GM12864 (cell line): ENCODE measurements around the gene CELF5.
"Not testable (repeated sequence)": the region's sequence is repeated elsewhere in the genome, so short reads cannot be mapped to it uniquely, and the experiment has no call there.

Experiments used
- DNase-seq: peaks from one replicate; pipeline ENCODE4 v3.0.0-alpha.2; 2011; ENCODE audit warnings: low read depth
- H3K4me3 ChIP-seq: 2 replicates; pipeline ENCODE4 v1.5.1; 2011; ENCODE audit warnings: mild to moderate bottlenecking, low read depth, low read length, control low read depth
- CTCF ChIP-seq: IDR thresholded peaks from 2 replicates; pipeline ENCODE4 v1.5.1; 2011; ENCODE audit warnings: low read depth, mild to moderate bottlenecking, moderate library complexity, low read length, control low read depth, inconsistent platforms; ENCODE audit errors: missing control alignments

The CELF5 gene

GRCh38 chr19:3287814-3288213 lies 63.4 kb downstream of the CELF5 start:
- H3K4me3 ChIP-seq, result no peak overlapping the region
- TF ChIP-seq CTCF, result no peak
- no peak for DNase-seq

GRCh38 chr19:3288437-3288836 lies 64.0 kb downstream of the CELF5 start:
- DNase-seq, H3K4me3 ChIP-seq: not testable (repeated sequence)

- no peak for TF ChIP-seq CTCF
- DNase-seq, result no peak
- H3K4me3 ChIP-seq, result no peak overlapping the region
Measured at GRCh38 chr19:3289971-3290569, 65.6 kb downstream of the CELF5 start.

GRCh38 chr19:3290858-3291257 lies 66.4 kb downstream of the CELF5 start:
- not testable (repeated sequence) for DNase-seq

GRCh38 chr19:3291644-3292043 lies 67.2 kb downstream of the CELF5 start:
- no peak for TF ChIP-seq CTCF
- no peak for DNase-seq
- no peak overlapping the region for H3K4me3 ChIP-seq

More at GRCh38 chr19:3290858-3291257, 66.4 kb downstream of the CELF5 start:
- not testable (repeated sequence) for H3K4me3 ChIP-seq

GRCh38 chr19:3292958-3293529 lies 68.6 kb downstream of the CELF5 start:
- TF ChIP-seq CTCF, result no peak
- no peak for DNase-seq
- H3K4me3 ChIP-seq, result no peak overlapping the region

GRCh38 chr19:3293560-3293959 lies 69.1 kb downstream of the CELF5 start:
- no peak for DNase-seq
- H3K4me3 ChIP-seq, result no peak overlapping the region
- TF ChIP-seq CTCF, result no peak

- TF ChIP-seq CTCF, result no peak
- DNase-seq, result no peak
- no peak overlapping the region for H3K4me3 ChIP-seq
Measured at GRCh38 chr19:3294080-3294850, 69.8 kb downstream of the CELF5 start.
